ENCODE data around the gene ARHGAP9.
A peak's percentile ranks its signal among the peaks of the same experiment; 100 is the strongest.
"Not testable (repeated sequence)": the region's sequence is repeated elsewhere in the genome, so short reads cannot be mapped to it uniquely, and the experiment has no call there.

ARHGAP9 gene

DNA sequence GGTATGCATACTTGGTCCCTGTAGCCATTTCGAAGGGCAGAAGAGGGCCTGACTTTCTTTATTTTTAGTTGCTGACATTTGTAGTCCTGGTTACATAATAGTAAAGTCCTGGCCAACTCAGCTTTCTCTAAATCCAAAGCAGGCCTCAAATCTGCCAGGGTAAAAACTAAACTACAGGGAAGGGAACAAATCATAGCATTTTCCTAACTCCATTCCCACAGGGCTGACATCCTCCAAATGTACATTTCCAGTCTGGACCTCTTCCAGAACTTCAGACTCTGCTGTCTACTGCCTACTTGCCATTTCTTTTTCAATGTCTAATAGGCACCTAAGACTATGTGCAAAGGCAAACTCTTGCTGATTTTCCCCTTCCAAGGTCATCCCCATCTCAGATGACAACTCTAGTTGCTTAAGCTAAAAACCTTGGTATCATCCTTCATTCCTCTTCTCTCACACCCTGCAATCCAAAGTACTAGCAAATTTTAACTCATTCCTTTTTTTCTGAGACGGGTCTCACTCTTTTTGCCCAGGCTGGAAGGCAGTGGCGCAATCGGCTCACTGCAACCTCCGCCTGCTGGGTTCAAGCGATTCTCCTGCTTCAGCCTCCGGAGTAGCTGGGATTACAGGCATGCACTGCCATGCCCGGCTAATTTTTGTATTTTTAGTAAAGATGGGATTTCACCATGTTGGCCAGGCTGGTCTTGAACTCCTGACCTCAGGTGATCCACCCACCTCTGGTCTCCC is 38.7 kb upstream of the ARHGAP9 start:
- H3K4me3 ChIP-seq (ENCODE audit: low read depth, low read length), result peak overlapping the region; percentile 86
- DNase-seq (ENCODE audit: low read depth), result no peak

DNA sequence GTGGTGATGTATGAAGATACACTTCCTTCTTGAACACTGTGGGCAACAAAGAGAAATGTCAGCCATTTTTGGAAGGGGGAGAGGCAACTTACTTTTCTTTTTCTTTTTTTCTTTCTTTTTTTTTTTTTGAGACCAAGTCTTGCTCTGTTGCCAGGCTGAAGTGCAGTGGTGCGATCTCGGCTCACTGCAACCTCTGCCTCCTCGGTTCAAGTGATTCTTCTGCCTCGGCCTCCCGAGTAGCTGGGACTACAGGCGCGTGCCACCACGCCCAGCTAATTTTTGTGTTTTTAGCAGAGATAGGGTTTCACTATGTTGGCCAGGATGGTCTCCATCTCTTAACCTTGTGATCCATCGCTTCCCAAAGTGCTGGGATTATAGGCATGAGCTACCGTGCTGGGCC is 38.1 kb upstream of the ARHGAP9 start:
- H3K4me3 ChIP-seq (ENCODE audit: low read depth, low read length), result peak overlapping the region; percentile 86
- DNase-seq (ENCODE audit: low read depth), result not testable (repeated sequence)

DNA sequence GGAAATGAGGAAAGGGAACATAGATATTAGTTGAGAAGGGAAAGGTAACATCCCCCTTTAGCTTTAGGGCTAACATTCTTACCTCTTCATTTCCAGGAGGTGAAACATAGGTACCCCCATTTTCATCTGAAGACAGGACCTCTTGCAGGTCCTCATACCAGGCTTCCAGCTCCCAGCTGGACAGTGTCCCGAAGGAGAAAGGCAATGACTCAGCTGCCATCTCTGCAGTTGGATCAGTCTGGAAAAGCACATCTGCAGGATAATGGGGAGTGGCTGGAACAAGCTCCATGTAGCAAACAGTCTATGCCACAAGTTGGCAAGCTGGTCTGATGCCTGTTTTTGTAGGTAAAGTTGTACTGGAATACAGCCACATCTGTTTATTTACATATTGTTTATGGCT is 37.5 kb upstream of the ARHGAP9 start:
- H3K4me3 ChIP-seq (ENCODE audit: low read depth, low read length), result no peak overlapping the region
- no peak for DNase-seq (ENCODE audit: low read depth)

DNA sequence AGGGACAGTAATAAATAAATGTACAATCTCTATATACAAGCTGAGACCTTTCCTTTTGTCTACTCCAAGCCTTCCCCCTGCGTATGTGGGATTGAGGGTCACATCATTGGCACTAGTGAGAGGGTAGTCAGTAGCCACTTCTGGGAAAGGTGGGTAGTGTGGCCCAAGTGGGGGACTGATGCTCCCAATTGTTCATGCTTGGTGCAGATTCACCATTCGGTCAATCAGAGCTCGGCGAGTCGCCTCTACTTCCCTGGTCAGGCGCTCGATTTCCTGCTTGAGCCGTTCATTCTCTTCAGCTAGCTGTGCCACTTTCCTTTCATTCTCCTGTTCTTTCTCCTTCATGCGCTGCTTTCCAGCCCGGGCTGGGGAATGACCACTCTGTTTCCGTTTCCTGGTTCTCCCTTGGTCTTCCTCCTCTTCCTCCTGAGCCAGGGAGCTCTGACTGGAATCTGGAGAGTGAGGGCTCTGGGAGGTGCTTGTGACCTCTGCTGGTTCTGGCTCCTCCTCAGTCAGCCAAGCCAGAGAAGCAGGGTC is 37.0 kb upstream of the ARHGAP9 start:
- H3K4me3 ChIP-seq (ENCODE audit: low read depth, low read length), result no peak overlapping the region
- no peak for DNase-seq (ENCODE audit: low read depth)

DNA sequence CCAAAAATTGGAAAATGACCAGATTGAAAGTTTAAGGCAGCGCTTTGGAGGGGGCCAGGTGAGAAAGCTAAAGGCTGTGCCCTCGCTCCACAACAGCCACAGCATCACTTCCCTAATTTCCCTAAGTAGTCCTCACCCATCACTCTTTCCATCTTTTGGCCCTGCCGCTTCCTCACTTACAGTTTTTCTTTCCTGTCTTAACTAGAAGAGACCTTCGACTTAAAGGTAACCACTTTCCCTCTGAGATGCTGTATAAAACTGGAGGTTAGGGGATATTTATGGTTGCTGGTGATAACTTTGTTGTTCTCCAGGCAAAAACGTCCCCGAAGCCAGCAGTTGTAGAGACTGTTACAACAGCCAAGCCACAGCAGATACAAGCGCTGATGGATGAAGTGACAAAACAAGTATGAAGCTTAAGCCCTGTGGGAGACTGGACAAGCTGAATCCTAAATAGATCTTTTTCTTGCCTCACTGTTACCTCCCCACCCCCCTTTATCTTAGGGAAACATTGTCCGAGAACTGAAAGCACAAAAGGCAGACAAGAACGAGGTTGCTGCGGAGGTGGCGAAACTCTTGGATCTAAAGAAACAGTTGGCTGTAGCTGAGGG is 36.4 kb upstream of the ARHGAP9 start:
- no peak overlapping the region for H3K4me3 ChIP-seq (ENCODE audit: low read depth, low read length)
- DNase-seq (ENCODE audit: low read depth), result no peak

DNA sequence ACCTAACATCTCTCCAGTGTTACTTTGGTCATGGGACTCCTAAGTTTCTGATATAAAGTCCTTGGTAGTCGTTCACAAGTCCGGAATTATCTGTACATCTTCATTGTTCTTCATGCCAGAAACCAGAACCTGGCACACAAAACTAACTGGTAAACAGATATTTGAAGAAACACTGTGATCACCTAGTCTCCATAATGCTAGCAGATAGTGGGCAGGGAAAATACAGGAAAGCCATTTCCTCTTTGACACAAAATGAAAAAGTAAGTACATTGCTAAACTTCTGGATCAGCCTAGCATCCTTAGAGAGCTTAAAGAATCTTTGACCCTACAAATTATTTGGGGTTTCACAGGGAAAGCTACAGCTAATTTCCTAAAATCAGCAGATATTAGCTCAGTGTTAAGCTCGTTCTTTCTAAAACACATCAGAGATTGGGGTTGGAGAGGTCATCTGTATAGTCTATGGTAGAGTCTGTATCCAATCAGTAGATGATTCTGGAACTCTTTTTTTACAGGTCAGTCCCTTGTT is 35.8 kb upstream of the ARHGAP9 start:
- DNase-seq (ENCODE audit: low read depth), result no peak

DNA sequence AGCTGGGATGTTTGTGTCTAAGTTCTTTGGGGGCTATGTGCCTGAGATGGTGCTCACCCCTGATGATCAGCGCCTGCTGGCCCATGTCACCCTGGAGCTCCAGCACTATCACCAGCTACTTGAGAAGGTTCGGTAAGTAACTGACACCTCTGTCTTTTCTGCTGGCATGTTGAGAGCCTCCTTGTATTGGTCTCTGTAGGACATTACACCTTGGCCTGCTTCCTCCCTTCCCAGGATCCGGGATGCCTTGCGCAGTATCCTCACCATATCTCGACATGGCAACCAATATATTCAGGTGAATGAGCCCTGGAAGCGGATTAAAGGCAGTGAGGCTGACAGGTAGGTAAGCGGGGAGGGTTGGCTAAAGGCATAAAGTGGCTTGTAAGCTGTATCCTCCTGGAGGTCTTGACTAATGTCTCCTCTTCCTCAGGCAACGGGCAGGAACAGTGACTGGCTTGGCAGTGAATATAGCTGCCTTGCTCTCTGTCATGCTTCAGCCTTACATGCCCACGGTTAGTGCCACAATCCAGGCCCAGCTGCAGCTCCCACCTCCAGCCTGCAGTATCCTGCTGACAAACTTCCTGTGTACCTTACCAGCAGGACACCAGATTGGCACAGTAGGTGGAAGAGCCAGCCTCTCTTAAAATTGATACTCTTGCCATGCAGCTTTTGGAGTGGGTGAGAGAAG is 35.2 kb upstream of the ARHGAP9 start:
- no peak for DNase-seq (ENCODE audit: low read depth)
- H3K4me3 ChIP-seq (ENCODE audit: low read depth, low read length), result no peak overlapping the region

More for the DNA sequence above, 35.8 kb upstream of the ARHGAP9 start:
- no peak overlapping the region for H3K4me3 ChIP-seq (ENCODE audit: low read depth, low read length)

DNA sequence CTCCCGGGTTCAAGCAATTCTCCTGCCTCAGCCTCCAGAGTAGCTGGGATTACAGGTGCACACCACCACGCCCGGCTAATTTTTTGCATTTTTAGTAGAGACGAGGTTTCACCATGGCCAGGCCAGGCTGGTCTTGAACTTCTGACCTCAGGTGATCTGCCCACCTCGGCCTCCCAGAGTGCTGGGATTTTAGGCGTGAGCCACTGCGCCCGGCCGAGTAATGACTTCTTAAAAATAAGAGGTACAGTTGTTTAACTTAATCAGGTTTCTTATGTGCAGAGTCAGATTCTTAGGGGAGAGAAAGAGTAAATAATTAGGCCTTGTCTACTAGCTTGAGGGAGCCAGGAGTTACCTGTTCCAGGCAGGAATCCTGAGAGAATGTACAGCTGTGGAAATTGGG is 34.6 kb upstream of the ARHGAP9 start:
- not testable (repeated sequence) for DNase-seq (ENCODE audit: low read depth); H3K4me3 ChIP-seq (ENCODE audit: low read depth, low read length)

DNA sequence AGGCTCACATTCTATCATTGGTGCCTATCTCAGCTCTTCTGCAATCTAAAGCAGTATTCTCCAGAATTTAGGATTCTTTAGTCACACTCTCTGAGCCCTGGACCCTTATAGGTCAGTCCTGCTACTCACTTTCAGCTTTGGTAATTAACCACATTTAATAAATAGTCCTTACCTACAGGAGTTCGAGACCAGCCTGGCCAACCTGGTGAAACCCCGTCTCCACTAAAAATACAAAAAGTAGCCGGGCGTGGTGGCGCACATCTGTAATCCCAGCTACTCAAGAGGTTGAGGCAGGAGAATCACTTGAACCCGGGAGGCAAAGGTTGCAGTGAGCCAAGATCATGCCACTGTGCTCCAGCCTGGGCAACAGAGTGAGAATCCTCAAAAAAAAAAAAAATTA is 34.0 kb upstream of the ARHGAP9 start:
- H3K4me3 ChIP-seq (ENCODE audit: low read depth, low read length); DNase-seq (ENCODE audit: low read depth): not testable (repeated sequence)

DNA sequence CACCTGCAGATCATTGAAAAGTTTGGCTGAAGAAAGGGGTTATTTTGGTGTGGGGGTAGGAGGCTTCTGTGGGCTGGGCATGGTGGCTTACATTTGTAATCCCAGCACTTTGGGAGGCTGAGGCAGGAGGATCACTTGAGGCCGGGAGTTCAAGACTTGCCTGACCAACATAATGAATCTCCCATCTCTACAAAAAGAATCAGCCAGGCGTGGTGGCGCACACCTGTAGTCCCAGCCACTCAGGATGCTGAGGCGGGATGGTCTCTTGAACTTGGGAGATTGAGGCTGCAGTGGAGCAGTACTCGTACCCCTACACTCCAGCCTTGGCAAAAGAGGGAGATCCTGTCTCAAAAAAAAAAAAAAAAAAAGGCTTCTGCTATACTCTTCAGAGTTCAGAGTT is 33.6 kb upstream of the ARHGAP9 start:
- no peak overlapping the region for H3K4me3 ChIP-seq (ENCODE audit: low read depth, low read length)
- DNase-seq (ENCODE audit: low read depth), result no peak

DNA sequence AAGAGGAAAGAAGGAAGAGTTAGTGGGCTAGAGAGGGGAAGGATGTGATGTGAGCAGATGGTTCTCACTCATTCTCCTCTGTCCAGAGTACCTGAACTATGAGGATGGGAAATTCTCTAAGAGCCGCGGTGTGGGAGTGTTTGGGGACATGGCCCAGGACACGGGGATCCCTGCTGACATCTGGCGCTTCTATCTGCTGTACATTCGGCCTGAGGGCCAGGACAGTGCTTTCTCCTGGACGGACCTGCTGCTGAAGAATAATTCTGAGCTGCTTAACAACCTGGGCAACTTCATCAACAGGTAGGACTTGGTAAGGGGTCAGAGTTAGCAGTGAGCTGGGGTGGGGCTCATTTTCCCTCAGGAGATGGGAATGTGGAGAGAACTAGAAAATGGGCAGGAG is 33.0 kb upstream of the ARHGAP9 start:
- no peak overlapping the region for H3K4me3 ChIP-seq (ENCODE audit: low read depth, low read length)
- no peak for DNase-seq (ENCODE audit: low read depth)

DNA sequence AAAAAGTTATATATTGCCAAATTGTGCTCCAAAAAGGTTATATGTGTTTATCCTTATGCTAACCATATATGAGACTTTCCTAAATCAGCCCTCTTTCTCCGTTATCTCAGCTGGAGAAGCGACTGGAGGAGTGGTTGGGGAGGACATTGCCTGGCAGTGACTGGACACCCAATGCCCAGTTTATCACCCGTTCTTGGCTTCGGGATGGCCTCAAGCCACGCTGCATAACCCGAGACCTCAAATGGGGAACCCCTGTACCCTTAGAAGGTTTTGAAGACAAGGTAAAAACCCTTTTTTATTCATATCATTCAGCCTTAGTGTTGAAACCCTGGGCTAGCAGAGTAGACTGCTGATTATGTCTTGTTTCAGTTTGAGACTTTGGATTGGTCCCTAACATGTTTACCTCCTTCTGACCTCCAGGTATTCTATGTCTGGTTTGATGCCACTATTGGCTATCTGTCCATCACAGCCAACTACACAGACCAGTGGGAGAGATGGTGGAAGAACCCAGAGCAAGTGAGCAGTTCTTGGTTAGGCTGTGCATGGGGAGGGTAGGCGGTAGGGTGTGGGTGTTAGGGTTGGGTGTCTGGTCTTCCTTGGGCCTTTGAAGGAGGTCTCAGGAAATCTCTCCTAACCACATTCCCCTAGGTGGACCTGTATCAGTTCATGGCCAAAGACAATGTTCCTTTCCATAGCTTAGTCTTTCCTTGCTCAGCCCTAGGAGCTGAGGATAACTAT is 32.1 kb upstream of the ARHGAP9 start:
- DNase-seq (ENCODE audit: low read depth), result no peak
- no peak overlapping the region for H3K4me3 ChIP-seq (ENCODE audit: low read depth, low read length)

DNA sequence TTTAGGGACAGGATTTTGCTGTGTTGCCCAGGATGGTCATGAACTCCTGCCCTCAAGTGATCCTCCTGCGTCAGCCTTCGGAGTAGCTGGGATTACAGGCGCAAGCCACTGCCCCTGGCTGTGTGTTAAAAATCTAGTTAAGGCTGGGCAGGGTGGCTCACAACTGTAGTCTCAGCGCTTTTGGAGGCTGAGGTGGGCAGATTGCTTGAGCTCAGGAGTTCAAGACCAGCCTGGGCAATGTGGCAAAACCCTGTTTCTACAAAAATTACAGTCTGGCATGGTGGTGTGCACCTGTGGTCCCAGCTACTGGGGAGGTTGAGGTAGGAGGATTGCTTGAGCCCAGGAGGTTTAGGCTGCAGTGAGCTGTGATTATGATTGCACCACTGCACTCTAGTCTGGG is 31.5 kb upstream of the ARHGAP9 start:
- no peak for DNase-seq (ENCODE audit: low read depth)
- H3K4me3 ChIP-seq (ENCODE audit: low read depth, low read length), result no peak overlapping the region

DNA sequence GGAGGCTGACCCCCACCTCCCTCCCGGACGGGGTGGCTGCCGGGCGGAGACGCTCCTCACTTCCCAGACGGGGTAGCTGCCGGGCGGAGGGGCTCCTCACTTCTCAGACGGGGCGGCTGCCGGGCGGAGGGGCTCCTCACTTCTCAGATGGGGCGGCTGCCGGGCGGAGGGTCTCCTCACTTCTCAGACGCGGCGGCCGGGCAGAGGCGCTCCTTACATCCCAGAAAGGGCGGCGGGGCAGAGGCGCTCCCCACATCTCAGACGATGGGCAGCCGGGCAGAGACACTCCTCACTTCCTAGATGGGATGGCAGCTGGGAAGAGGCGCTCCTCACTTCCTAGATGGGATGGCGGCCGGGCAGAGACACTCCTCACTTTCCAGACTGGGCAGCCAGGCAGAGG is 28.1 kb upstream of the ARHGAP9 start:
- H3K4me3 ChIP-seq (ENCODE audit: low read depth, low read length); DNase-seq (ENCODE audit: low read depth): not testable (repeated sequence)

DNA sequence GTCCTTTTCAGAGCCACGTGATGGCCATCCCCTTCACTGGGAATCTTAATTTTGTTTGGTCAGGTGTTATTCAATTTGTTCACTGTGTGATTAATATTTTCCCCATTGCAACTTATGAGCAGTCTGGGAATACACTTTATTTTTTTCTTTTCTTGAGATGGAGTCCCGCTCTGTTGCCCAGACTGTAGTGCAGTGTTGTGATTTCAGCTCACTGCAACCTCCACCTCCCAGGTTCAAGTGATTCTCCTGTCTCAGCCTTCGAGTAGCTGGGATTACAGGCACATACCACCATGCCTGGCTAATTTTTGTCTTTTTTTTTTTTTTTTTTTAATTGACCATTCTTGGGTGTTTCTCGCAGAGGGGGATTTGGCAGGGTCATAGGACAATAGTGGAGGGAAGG is 26.9 kb upstream of the ARHGAP9 start:
- H3K4me3 ChIP-seq (ENCODE audit: low read depth, low read length); DNase-seq (ENCODE audit: low read depth): not testable (repeated sequence)

DNA sequence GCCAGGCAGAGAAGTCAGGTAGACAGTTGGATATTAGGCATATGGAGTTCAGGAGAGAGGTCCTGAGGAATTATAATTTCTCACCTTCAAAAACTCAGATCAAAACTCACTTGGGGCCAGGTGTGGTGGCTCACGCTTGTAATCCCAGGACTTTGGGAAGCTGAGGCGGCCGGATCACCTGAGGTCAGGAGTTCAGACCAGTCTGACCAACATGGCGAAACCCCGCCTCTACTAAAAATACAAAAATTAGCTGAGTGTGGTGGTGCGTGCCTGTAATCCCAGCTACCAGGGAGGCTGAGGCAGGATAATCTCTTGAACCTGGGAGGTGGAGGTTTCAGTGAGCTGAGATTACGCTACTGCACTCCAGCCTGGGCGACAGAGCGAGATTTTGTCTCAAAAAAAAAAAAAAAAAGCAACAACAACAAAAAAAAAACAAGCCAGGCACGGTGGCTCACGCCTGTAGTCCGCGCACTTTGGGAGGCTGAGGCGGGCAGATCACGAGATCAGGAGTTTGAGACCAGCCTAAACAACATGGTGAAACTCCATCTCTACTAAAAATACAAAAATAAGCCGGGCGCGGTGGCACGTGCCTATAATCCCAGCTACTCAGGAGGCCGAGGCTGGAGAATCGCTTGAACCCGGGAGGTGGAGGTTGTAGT is 22.8 kb upstream of the ARHGAP9 start:
- not testable (repeated sequence) for DNase-seq (ENCODE audit: low read depth); H3K4me3 ChIP-seq (ENCODE audit: low read depth, low read length)

DNA sequence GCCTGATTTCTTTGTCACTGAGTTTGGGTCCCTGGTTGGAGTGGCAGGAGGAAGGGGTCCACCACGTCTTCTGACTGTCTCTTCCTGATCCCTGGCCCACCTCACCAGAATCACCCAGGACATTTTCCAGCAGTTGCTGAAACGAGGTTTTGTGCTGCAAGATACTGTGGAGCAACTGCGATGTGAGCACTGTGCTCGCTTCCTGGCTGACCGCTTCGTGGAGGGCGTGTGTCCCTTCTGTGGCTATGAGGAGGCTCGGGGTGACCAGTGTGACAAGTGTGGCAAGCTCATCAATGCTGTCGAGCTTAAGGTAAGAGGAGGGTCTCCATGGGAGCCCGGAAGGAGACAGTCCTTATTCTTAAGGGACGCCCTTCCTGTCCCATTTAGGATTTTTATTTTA is 20.5 kb upstream of the ARHGAP9 start:
- no peak for DNase-seq (ENCODE audit: low read depth)
- no peak overlapping the region for H3K4me3 ChIP-seq (ENCODE audit: low read depth, low read length)

DNA sequence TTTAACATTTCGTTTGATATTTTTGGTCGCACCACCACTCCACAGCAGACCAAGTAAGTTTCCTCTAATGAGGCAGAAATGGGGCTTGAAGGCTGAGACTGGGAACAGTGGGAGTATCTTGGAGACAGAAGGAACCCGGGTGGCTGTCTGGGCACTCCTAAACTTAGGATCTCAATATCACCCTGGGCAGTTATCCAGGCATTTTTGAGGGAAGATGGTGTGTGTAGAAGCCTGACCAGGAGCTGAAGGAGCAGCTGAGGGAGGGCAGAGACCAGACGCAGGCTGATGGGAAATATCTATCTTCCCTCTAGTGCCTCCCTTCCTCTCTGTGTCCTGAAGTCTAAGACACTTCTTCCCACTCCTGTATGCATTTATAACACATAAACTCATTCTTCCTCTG is 18.9 kb upstream of the ARHGAP9 start:
- no peak for DNase-seq (ENCODE audit: low read depth)
- H3K4me3 ChIP-seq (ENCODE audit: low read depth, low read length), result no peak overlapping the region

DNA sequence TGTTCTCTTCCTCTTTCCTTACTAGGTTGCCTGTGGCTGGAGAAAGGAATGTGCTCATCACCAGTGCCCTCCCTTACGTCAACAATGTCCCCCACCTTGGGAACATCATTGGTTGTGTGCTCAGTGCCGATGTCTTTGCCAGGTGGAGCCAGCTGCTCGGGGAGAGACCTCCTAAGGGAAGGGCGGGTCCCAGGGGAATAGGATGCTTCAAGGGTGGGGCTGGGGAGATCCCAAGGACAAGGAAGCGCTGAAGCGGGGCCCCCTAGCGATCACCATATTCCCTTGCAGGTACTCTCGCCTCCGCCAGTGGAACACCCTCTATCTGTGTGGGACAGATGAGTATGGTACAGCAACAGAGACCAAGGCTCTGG is 18.5 kb upstream of the ARHGAP9 start:
- DNase-seq (ENCODE audit: low read depth), result no peak
- no peak overlapping the region for H3K4me3 ChIP-seq (ENCODE audit: low read depth, low read length)

Measured in skeletal muscle cell (primary cell).